ENCODE results near the gene UHMK1.

DNA sequence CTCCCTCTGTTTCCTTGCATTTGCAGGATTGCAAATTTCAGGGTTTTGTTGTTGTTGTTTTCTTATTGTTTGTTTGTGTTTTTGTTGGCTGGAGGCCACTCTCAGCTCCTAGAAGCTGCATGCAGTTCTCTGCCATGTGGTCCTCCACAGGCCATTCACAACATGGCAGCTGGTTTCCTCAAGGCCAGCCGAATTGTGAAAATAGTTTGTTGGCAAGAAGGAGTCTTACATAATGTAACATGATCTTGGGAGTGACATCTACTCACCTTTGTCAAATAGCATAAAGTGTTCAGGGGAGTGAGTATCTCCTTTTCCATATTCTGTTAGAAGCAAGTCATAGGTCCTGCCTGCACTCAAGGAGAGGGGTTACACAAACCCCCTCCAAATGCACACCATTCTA is 53.3 kb downstream of the UHMK1 start:
- TF ChIP-seq CTCF (IDR thresholded peaks at IDR 0.05; ENCODE audit: insufficient read depth, low read length, poor library complexity, severe bottlenecking) (no peak), EZH2phosphoT487 (conservative IDR thresholded peaks at IDR 0.05; ENCODE audit: low read length) (no peak)

Measured in SU-DHL-6 (cell line).